ENCODE results near the gene IGFBP6.

IGFBP6 gene

DNA sequence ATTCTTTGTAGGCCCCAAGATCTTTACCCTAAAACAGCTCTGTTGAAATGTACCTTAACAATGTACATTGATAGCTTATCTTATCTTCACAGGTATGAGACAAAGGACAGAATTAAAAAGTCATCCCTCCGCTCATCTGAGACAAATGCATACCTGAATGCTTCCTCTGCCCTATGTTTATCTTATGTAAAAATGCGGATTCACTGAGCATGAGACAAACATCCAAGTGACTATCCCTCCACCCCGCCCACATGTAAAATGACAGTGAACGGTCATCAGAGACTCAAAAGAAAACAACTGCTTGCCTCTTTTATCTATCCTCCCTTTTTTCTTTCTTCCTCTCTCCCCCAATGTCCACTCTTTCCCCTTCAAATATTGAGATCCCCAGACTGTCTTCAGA lies 45.9 kb downstream of the IGFBP6 start:
- no peak overlapping the region for H3K4me3 ChIP-seq (ENCODE audit: low read length)
- no peak for DNase-seq (ENCODE audit: low read depth)
- TF ChIP-seq, protein P1, sequence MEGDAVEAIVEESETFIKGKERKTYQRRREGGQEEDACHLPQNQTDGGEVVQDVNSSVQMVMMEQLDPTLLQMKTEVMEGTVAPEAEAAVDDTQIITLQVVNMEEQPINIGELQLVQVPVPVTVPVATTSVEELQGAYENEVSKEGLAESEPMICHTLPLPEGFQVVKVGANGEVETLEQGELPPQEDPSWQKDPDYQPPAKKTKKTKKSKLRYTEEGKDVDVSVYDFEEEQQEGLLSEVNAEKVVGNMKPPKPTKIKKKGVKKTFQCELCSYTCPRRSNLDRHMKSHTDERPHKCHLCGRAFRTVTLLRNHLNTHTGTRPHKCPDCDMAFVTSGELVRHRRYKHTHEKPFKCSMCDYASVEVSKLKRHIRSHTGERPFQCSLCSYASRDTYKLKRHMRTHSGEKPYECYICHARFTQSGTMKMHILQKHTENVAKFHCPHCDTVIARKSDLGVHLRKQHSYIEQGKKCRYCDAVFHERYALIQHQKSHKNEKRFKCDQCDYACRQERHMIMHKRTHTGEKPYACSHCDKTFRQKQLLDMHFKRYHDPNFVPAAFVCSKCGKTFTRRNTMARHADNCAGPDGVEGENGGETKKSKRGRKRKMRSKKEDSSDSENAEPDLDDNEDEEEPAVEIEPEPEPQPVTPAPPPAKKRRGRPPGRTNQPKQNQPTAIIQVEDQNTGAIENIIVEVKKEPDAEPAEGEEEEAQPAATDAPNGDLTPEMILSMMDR (IDR thresholded peaks at IDR 0.05; ENCODE audit: insufficient read depth, low read depth, low read length, missing control alignments): no peak

DNA sequence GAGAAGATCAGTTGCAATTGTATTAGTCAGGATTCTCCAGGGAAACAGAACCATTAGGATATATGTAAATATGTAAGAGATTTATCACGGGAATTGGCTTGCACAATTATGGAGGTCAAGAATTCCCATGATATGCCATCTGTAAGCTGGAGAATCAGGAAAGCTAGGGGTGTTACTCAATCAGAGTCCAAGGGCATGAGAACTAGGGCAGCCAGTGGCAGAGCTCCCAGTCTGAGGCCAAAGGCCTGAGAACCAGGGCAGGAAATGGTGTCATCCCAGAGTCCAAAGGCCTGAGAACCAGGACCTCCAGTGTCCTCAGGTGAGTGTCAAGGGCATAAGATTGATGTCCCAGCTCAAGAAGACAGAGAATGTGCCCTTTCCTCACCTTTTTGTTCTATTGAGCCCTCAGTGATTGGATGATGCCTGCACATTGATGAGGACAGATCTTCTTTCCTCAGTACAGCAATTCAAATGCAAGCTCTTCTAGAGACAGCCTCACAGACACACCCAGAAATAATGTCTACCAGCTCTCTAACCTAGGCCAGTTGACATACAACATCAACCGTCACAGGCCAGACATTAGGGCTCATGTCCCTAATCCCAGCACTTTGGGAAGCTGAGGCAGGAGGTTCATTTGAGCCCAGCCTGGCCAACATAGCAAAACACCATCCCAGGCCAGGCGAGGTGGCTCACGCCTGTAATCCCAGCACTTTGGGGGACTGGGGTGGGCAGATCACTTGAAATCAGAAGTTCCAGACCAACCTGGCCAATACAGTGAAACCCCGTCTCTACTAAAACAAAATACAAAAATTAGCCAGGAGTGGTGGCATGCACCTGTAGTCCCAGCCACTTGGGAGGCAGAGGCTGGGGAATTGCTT lies 48.2 kb downstream of the IGFBP6 start:
- TF ChIP-seq, protein P1 (IDR thresholded peaks at IDR 0.05; ENCODE audit: insufficient read depth, low read depth, low read length, missing control alignments): no peak
- H3K4me3 ChIP-seq (ENCODE audit: low read length): no peak overlapping the region
- peak; percentile 14 for DNase-seq (ENCODE audit: low read depth)

- H3K4me3 ChIP-seq (ENCODE audit: low read length): no peak overlapping the region
- TF ChIP-seq, protein P1 (IDR thresholded peaks at IDR 0.05; ENCODE audit: insufficient read depth, low read depth, low read length, missing control alignments): no peak
- no peak for DNase-seq (ENCODE audit: low read depth)
Observed at GRCh38 chr12:53147181-53147580, 49.7 kb downstream of the IGFBP6 start.

DNA sequence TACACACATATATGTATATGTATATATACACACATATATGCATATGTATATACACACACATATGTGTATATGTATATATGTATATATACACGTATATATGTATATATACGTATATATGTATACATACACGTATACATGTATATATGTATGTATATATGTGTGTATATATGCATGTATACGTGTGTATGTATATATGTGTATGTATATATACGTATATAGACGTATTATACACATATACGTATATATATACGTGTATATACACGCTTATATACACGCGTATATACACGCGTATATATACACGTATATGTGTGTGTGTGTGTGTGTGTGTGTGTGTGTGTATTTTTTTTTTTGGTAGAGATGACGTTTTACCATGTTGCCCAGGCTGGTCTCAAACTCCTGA lies 50.2 kb downstream of the IGFBP6 start:
- no peak for DNase-seq (ENCODE audit: low read depth)
- H3K4me3 ChIP-seq (ENCODE audit: low read length): no peak overlapping the region
- TF ChIP-seq, protein P1 (IDR thresholded peaks at IDR 0.05; ENCODE audit: insufficient read depth, low read depth, low read length, missing control alignments): no peak

GRCh38 chr12:53151039-53151438 lies 53.6 kb downstream of the IGFBP6 start:
- no peak for DNase-seq (ENCODE audit: low read depth)

More at GRCh38 chr12:53151039-53151438, 53.6 kb downstream of the IGFBP6 start:
- no peak overlapping the region for H3K4me3 ChIP-seq (ENCODE audit: low read length)
- TF ChIP-seq, protein P1 (IDR thresholded peaks at IDR 0.05; ENCODE audit: insufficient read depth, low read depth, low read length, missing control alignments): no peak

Data from epithelial cell of esophagus (primary cell).